ENCODE data around the gene CPEB1. TPM values are rescaled to one million over a fixed set of nuclear protein-coding genes. Genes with fewer than 3 reads are reported as not detected.
A peak's percentile ranks its signal among the peaks of the same experiment; 100 is the strongest.

Gene CPEB1
- total RNA-seq, 1 experiment from 2014 or later = not detected

DNA sequence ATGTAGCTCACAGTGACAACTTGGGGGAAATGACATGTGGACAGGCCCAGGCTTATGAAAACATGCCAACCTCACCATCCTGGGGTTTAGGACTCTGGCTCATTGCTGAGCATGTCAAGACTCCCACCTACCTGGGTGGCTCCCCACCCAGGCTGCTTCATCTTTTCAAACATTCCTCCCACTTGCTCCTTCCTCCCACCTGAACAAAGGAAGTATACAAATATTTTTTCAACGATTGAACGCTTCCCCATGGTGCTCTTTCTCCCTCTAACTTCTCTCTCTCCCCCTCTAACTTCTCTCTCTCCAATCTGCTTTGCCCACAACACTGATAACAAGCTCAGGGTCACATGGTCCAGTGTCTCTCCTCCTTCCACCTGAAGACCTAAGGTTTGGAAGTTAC is 27.7 kb upstream of the CPEB1 start:
- Histone ChIP-seq H3K27me3 (ENCODE audit: low read length) (no peaks in the 10 kb centered on the region), H3K4me1 (ENCODE audit: low read length) (no peaks in the 10 kb centered on the region), H2AFZ (ENCODE audit: low read length) (no peak overlapping the region), H3K27ac (ENCODE audit: low read length) (no peak overlapping the region), H3K9ac (ENCODE audit: low read length) (no peak overlapping the region), H3K4me2 (ENCODE audit: low read depth, low read length, poor library complexity, severe bottlenecking) (no peak overlapping the region), H3K9me3 (ENCODE audit: low read length) (no peaks in the 10 kb centered on the region), H3K4me3 (ENCODE audit: low read length) (no peak overlapping the region), H3K79me2 (ENCODE audit: low read length) (no peaks in the 10 kb centered on the region), H4K20me1 (ENCODE audit: insufficient read depth, low read depth, low read length) (no peaks in the 10 kb centered on the region), H3K36me3 (ENCODE audit: insufficient read depth, low read length) (no peaks in the 10 kb centered on the region), H3K9me2 (replicated peaks; ENCODE audit: insufficient read depth, low read length) (no peaks in the 10 kb centered on the region)
- no peak for DNase-seq

DNA sequence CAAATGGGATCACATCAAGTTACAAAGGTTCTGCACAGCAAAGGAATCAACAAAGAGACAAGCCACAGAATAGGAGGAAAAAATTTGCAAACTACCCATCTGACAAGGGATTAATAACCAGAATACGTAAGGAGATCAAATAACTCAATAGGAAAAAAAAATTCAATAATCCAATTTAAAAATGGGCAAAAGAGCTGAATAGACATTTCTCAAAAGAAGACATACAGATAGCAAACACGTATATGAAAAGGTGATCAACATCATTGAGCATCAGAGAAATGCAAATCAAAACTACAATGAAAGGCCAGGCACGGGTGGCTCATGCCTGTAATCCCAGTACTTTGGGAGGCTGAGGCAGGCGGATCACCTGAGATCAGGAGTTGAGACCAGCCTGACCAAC is 23.5 kb upstream of the CPEB1 start:
- no peaks in the 10 kb centered on the region for H3K79me2 ChIP-seq (ENCODE audit: low read length)
- H3K4me3 ChIP-seq (ENCODE audit: low read length) = no peak overlapping the region
- H3K9ac ChIP-seq (ENCODE audit: low read length) = no peak overlapping the region
- H3K9me2 ChIP-seq (replicated peaks; ENCODE audit: insufficient read depth, low read length) = no peaks in the 10 kb centered on the region
- no peaks in the 10 kb centered on the region for H3K9me3 ChIP-seq (ENCODE audit: low read length)
- H2AFZ ChIP-seq (ENCODE audit: low read length) = no peak overlapping the region
- no peaks in the 10 kb centered on the region for H3K4me1 ChIP-seq (ENCODE audit: low read length)
- no peaks in the 10 kb centered on the region for H3K27me3 ChIP-seq (ENCODE audit: low read length)
- no peak for DNase-seq
- H3K4me2 ChIP-seq (ENCODE audit: low read depth, low read length, poor library complexity, severe bottlenecking) = no peak overlapping the region
- H3K27ac ChIP-seq (ENCODE audit: low read length) = no peak overlapping the region
- H4K20me1 ChIP-seq (ENCODE audit: insufficient read depth, low read depth, low read length) = no peaks in the 10 kb centered on the region
- no peaks in the 10 kb centered on the region for H3K36me3 ChIP-seq (ENCODE audit: insufficient read depth, low read length)

DNA sequence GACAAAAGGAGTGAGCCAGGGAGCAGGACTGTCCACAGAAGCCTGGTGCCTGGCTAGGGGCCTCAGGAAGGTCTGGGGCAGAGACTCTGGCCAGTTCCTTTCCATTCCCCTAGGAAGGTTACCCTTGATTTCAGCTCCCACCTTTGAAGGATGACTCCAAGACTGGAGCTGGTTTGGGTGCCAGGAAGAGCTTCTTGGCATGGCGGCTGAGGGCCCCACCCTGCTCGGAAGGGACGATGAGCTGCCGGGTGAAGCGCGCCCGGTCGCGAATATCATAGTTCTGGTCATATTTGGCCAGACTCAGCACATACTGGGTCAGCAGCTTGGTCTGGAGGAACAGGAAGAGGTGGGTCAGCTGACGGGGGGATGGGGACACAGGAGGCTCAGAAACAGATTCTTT is 19.4 kb upstream of the CPEB1 start:
- Histone ChIP-seq H3K4me1 (ENCODE audit: low read length) (peaks cover 2% of the 10 kb centered on the region), H3K79me2 (ENCODE audit: low read length) (no peaks in the 10 kb centered on the region), H3K27ac (ENCODE audit: low read length) (no peak overlapping the region), H3K27me3 (ENCODE audit: low read length) (no peaks in the 10 kb centered on the region), H3K4me2 (ENCODE audit: low read depth, low read length, poor library complexity, severe bottlenecking) (no peak overlapping the region), H3K9me3 (ENCODE audit: low read length) (no peaks in the 10 kb centered on the region), H3K4me3 (ENCODE audit: low read length) (no peak overlapping the region), H3K9ac (ENCODE audit: low read length) (no peak overlapping the region), H3K36me3 (ENCODE audit: insufficient read depth, low read length) (no peaks in the 10 kb centered on the region), H2AFZ (ENCODE audit: low read length) (no peak overlapping the region), H4K20me1 (ENCODE audit: insufficient read depth, low read depth, low read length) (peaks cover 7% of the 10 kb centered on the region; the same call in 1 of the 2 replicates), H3K9me2 (replicated peaks; ENCODE audit: insufficient read depth, low read length) (no peaks in the 10 kb centered on the region)
- DNase-seq = no peak

DNA sequence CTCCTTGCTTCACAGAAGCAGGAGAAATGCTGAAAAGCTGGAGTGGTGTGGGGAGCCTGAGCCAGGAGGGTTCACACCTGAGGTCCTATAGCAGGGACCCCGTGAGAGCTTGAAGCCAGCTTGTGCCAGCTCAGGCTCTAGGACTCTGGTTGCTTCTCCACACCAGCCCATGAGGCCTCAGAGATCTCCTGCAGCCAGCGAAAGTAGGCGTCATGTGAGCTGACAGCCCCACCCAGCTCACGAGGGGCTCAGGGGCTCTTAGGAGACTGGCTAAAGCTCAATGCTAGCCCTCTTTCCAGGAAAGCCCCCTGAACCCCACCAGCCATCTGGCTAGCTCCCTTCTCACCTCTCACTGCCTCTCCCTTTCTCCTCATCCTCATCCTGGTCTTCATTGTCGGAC is 16.9 kb upstream of the CPEB1 start:
- Histone ChIP-seq H3K9ac (ENCODE audit: low read length) (no peak overlapping the region), H3K79me2 (ENCODE audit: low read length) (no peaks in the 10 kb centered on the region), H3K9me2 (replicated peaks; ENCODE audit: insufficient read depth, low read length) (no peaks in the 10 kb centered on the region), H3K36me3 (ENCODE audit: insufficient read depth, low read length) (no peaks in the 10 kb centered on the region), H2AFZ (ENCODE audit: low read length) (no peak overlapping the region), H3K9me3 (ENCODE audit: low read length) (no peaks in the 10 kb centered on the region), H3K4me3 (ENCODE audit: low read length) (no peak overlapping the region), H3K27ac (ENCODE audit: low read length) (no peak overlapping the region), H3K27me3 (ENCODE audit: low read length) (no peaks in the 10 kb centered on the region), H3K4me1 (ENCODE audit: low read length) (peaks cover 4% of the 10 kb centered on the region), H4K20me1 (ENCODE audit: insufficient read depth, low read depth, low read length) (peaks cover 7% of the 10 kb centered on the region; the same call in 1 of the 2 replicates), H3K4me2 (ENCODE audit: low read depth, low read length, poor library complexity, severe bottlenecking) (no peak overlapping the region)
- no peak for DNase-seq

DNA sequence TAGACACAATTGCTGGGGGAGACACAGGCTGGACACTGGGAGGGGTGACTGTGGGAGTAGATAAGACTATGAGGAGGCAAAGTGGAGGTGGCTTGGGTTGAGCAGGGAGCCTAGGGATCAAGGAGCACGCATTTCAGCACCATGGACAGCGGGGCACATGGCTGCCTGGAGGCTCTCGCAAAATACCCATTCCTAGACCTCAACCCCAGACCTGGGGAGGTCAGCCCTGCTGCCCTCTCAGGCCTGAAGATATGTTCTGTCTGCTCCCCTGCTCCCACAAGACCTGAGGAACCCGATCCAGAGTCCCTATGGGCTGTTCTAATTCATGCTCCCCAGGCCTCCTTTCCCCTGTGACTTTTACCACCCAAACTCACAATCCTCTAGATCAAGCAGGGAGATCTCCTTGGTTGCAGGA is 16.0 kb upstream of the CPEB1 start:
- no peaks in the 10 kb centered on the region for H3K36me3 ChIP-seq (ENCODE audit: insufficient read depth, low read length)
- no peak overlapping the region for H2AFZ ChIP-seq (ENCODE audit: low read length)
- peaks cover 4% of the 10 kb centered on the region for H3K4me1 ChIP-seq (ENCODE audit: low read length)
- peak; percentile 87 for DNase-seq
- H3K9me3 ChIP-seq (ENCODE audit: low read length) = no peaks in the 10 kb centered on the region
- H3K4me2 ChIP-seq (ENCODE audit: low read depth, low read length, poor library complexity, severe bottlenecking) = no peak overlapping the region
- H3K27me3 ChIP-seq (ENCODE audit: low read length) = no peaks in the 10 kb centered on the region
- H4K20me1 ChIP-seq (ENCODE audit: insufficient read depth, low read depth, low read length) = peaks cover 7% of the 10 kb centered on the region; the same call in 1 of the 2 replicates
- no peak overlapping the region for H3K27ac ChIP-seq (ENCODE audit: low read length)
- no peaks in the 10 kb centered on the region for H3K79me2 ChIP-seq (ENCODE audit: low read length)
- H3K9ac ChIP-seq (ENCODE audit: low read length) = no peak overlapping the region
- no peak overlapping the region for H3K4me3 ChIP-seq (ENCODE audit: low read length)
- no peaks in the 10 kb centered on the region for H3K9me2 ChIP-seq (replicated peaks; ENCODE audit: insufficient read depth, low read length)

DNA sequence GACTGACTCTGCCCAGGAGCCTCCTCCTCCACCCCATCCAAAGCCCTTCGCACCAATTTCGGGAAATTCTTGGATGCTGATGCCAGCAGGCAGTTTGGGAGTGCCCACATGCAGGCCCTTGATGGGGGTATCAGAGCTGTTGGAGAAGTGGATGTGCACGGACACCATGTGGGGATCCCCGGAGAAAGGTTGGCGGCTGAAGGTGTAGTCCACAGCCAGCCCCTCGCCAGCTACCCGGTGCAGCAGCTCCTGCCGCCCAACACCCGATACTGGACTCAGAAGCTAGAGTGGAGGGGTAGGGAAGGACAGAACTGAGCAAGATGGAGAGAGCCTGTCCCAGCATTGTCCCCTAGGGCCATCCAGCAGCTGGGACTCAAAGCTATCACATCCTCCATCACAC is 15.5 kb upstream of the CPEB1 start:
- H3K4me3 ChIP-seq (ENCODE audit: low read length) = no peak overlapping the region
- no peak for DNase-seq
- no peaks in the 10 kb centered on the region for H3K36me3 ChIP-seq (ENCODE audit: insufficient read depth, low read length)
- no peak overlapping the region for H3K4me2 ChIP-seq (ENCODE audit: low read depth, low read length, poor library complexity, severe bottlenecking)
- H4K20me1 ChIP-seq (ENCODE audit: insufficient read depth, low read depth, low read length) = peaks cover 7% of the 10 kb centered on the region; the same call in 1 of the 2 replicates
- no peak overlapping the region for H3K27ac ChIP-seq (ENCODE audit: low read length)
- no peaks in the 10 kb centered on the region for H3K9me2 ChIP-seq (replicated peaks; ENCODE audit: insufficient read depth, low read length)
- no peak overlapping the region for H2AFZ ChIP-seq (ENCODE audit: low read length)
- no peak overlapping the region for H3K9ac ChIP-seq (ENCODE audit: low read length)
- H3K27me3 ChIP-seq (ENCODE audit: low read length) = no peaks in the 10 kb centered on the region
- H3K4me1 ChIP-seq (ENCODE audit: low read length) = peaks cover 4% of the 10 kb centered on the region
- no peaks in the 10 kb centered on the region for H3K9me3 ChIP-seq (ENCODE audit: low read length)
- no peaks in the 10 kb centered on the region for H3K79me2 ChIP-seq (ENCODE audit: low read length)

DNA sequence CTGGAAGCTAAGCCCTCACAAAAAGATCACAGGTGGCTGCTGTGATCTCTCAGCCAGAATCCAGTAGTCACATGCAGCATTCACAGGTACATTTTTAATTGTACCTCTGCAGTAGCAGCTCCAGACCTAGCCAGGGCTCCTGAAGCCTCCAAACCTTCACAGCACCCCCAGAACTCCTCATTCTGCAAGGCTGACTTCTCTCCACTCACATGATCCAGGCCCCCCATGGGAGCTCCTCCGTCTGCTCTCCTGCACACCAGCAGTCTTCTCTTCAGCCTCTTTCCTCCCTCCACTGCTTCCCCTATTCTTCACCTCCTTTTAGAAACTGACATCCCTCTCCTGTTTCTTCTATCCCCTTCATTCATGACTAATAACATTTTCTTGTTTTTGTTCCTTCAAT is 13.2 kb upstream of the CPEB1 start:
- Histone ChIP-seq H3K27ac (ENCODE audit: low read length) (no peak overlapping the region), H3K9me2 (replicated peaks; ENCODE audit: insufficient read depth, low read length) (no peaks in the 10 kb centered on the region), H3K36me3 (ENCODE audit: insufficient read depth, low read length) (no peaks in the 10 kb centered on the region), H3K4me1 (ENCODE audit: low read length) (peaks cover 4% of the 10 kb centered on the region), H4K20me1 (ENCODE audit: insufficient read depth, low read depth, low read length) (peaks cover 7% of the 10 kb centered on the region; the same call in 1 of the 2 replicates), H3K9me3 (ENCODE audit: low read length) (no peaks in the 10 kb centered on the region), H3K4me3 (ENCODE audit: low read length) (no peak overlapping the region), H3K79me2 (ENCODE audit: low read length) (no peaks in the 10 kb centered on the region), H3K27me3 (ENCODE audit: low read length) (no peaks in the 10 kb centered on the region), H3K4me2 (ENCODE audit: low read depth, low read length, poor library complexity, severe bottlenecking) (no peak overlapping the region), H2AFZ (ENCODE audit: low read length) (no peak overlapping the region), H3K9ac (ENCODE audit: low read length) (no peak overlapping the region)
- no peak for DNase-seq

DNA sequence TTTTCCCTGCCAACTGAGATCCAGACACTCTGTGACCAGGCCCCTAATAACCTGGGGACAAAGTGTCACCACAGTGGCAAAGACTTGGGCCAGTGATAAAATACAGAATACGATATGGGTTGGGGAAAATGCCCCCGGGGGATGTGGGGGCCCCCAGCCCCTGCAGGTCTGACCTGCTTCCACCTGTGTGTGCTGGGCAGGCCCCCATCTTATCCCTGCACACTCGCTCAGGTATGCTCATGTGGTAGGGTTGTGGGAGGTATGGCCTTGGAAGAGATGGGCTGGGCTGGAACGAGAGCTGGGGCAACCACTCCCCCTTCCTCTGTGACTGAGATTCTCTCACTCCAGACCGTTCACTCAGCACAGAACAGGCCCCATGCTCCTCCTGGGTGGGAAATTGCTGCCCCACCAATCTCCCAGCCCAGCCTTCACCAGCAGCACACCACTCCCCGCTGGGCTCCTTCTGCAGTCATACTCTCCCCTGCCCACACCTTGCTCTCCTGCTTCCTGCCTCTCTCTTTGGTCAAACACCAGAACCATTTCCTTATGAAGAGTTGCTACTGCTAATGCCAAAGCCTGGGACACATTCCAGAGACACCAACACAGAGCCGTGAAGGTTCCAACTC is 9.6 kb upstream of the CPEB1 start:
- Histone ChIP-seq H3K36me3 (ENCODE audit: insufficient read depth, low read length) (no peaks in the 10 kb centered on the region), H4K20me1 (ENCODE audit: insufficient read depth, low read depth, low read length) (no peaks in the 10 kb centered on the region), H3K27me3 (ENCODE audit: low read length) (no peaks in the 10 kb centered on the region), H3K79me2 (ENCODE audit: low read length) (no peaks in the 10 kb centered on the region), H3K4me1 (ENCODE audit: low read length) (peaks cover 4% of the 10 kb centered on the region), H3K9me3 (ENCODE audit: low read length) (no peaks in the 10 kb centered on the region), H3K27ac (ENCODE audit: low read length) (no peak overlapping the region), H3K9ac (ENCODE audit: low read length) (no peak overlapping the region), H3K4me3 (ENCODE audit: low read length) (no peak overlapping the region), H3K9me2 (replicated peaks; ENCODE audit: insufficient read depth, low read length) (no peaks in the 10 kb centered on the region), H2AFZ (ENCODE audit: low read length) (no peak overlapping the region), H3K4me2 (ENCODE audit: low read depth, low read length, poor library complexity, severe bottlenecking) (no peak overlapping the region)
- DNase-seq = no peak
